ENCODE measurements around the gene CALML3. TPM values are rescaled to one million over a fixed set of nuclear protein-coding genes. Genes with fewer than 3 reads are reported as not detected.
A peak's percentile ranks its signal among the peaks of the same experiment; 100 is the strongest.

The CALML3 gene
- total RNA-seq, 2 experiments from 2014 or later = not detected

GRCh38 chr10:5560817-5561703, 36.3 kb downstream of the CALML3 start:
- Mint-ChIP-seq H3K27me3 (peaks cover 3% of the 10 kb centered on the region), H3K36me3 (no peaks in the 10 kb centered on the region), H3K4me1 (ENCODE audit: low read depth) (peaks cover 31% of the 10 kb centered on the region), H3K9me3 (no peaks in the 10 kb centered on the region), H3K4me3 (no peak overlapping the region), H3K27ac (no peak overlapping the region)
- DNase-seq = no peak
- POLR2A ChIA-PET = no interaction called here
- CTCF ChIA-PET = no interaction called here
- intact Hi-C loops (cut with micrococcal nuclease) = no loop called here

GRCh38 chr10:5561704-5562645, 37.2 kb downstream of the CALML3 start:
- H3K36me3 Mint-ChIP-seq = no peaks in the 10 kb centered on the region
- H3K4me1 Mint-ChIP-seq (ENCODE audit: low read depth) = peaks cover 39% of the 10 kb centered on the region
- CTCF ChIA-PET = no interaction called here
- H3K27me3 Mint-ChIP-seq = peaks cover 3% of the 10 kb centered on the region
- no peaks in the 10 kb centered on the region for H3K9me3 Mint-ChIP-seq
- no peak overlapping the region for H3K27ac Mint-ChIP-seq
- no peak overlapping the region for H3K4me3 Mint-ChIP-seq
- intact Hi-C loops (cut with micrococcal nuclease) = no loop called here
- peak; percentile 1 for DNase-seq
- POLR2A ChIA-PET = no interaction called here

GRCh38 chr10:5563321-5563961, 38.7 kb downstream of the CALML3 start:
- Mint-ChIP-seq H3K36me3 (no peaks in the 10 kb centered on the region), H3K4me1 (ENCODE audit: low read depth) (peaks cover 39% of the 10 kb centered on the region), H3K9me3 (no peaks in the 10 kb centered on the region), H3K27ac (peak overlapping the region; percentile 77), H3K27me3 (peaks cover 3% of the 10 kb centered on the region), H3K4me3 (peak overlapping the region; percentile 45)
- ChIA-PET POLR2A (interaction anchor here (0.6 to 1.3 kb wide), 3 partner anchors 12 to 22 kb away, joined by 3 read pairs; no protein-coding TSS in a partner anchor), CTCF (interaction anchor here (1.9 kb wide), 1 partner anchor 59 kb away, joined by 8 read pairs; no protein-coding TSS in a partner anchor)
- peak; percentile 7 for DNase-seq
- intact Hi-C loops (cut with micrococcal nuclease) = no loop called here

- Mint-ChIP-seq H3K27ac (peak overlapping the region; percentile 77), H3K9me3 (no peaks in the 10 kb centered on the region), H3K36me3 (no peaks in the 10 kb centered on the region), H3K4me3 (peak overlapping the region; percentile 45), H3K4me1 (ENCODE audit: low read depth) (peaks cover 39% of the 10 kb centered on the region), H3K27me3 (peaks cover 3% of the 10 kb centered on the region)
- CTCF ChIA-PET = interaction anchor here (1.9 kb wide), 1 partner anchor 59 kb away, joined by 8 read pairs; no protein-coding TSS in a partner anchor
- peak; percentile 78 for DNase-seq
- intact Hi-C loops (cut with micrococcal nuclease) = loop anchor here (1.0 kb wide), 1 partner anchor 15 kb away; no protein-coding TSS in a partner anchor
- POLR2A ChIA-PET = interaction anchor here (0.6 to 1.3 kb wide), 3 partner anchors 12 to 21 kb away, joined by 3 read pairs; no protein-coding TSS in a partner anchor
Observed at GRCh38 chr10:5563991-5564536, 39.3 kb downstream of the CALML3 start.

- CTCF ChIA-PET = interaction anchor here (1.9 kb wide), 1 partner anchor 58 kb away, joined by 8 read pairs; no protein-coding TSS in a partner anchor
- Mint-ChIP-seq H3K36me3 (no peaks in the 10 kb centered on the region), H3K27me3 (peaks cover 3% of the 10 kb centered on the region), H3K4me3 (peak overlapping the region; percentile 45), H3K9me3 (no peaks in the 10 kb centered on the region), H3K4me1 (ENCODE audit: low read depth) (peaks cover 39% of the 10 kb centered on the region), H3K27ac (peak overlapping the region; percentile 77)
- intact Hi-C loops (cut with micrococcal nuclease) = loop anchor here (1.0 to 5.0 kb wide), 2 partner anchors 15 to 122 kb away; no protein-coding TSS in a partner anchor
- DNase-seq = peak; percentile 42
- POLR2A ChIA-PET = interaction anchor here (1.3 kb wide), 1 partner anchor 21 kb away, joined by 3 read pairs; no protein-coding TSS in a partner anchor
Observed at GRCh38 chr10:5564537-5565204, 39.9 kb downstream of the CALML3 start.

GRCh38 chr10:5565205-5565545, 40.4 kb downstream of the CALML3 start:
- H3K4me3 Mint-ChIP-seq = no peak overlapping the region

GRCh38 chr10:5565671-5566581, 41.2 kb downstream of the CALML3 start:
- Mint-ChIP-seq H3K4me3 (no peak overlapping the region), H3K27me3 (peaks cover 3% of the 10 kb centered on the region), H3K36me3 (no peaks in the 10 kb centered on the region), H3K27ac (no peak overlapping the region), H3K4me1 (ENCODE audit: low read depth) (peaks cover 37% of the 10 kb centered on the region), H3K9me3 (no peaks in the 10 kb centered on the region)
- intact Hi-C loops (cut with micrococcal nuclease) = loop anchor here (5.0 kb wide), 1 partner anchor 124 kb away; no protein-coding TSS in a partner anchor
- CTCF ChIA-PET = interaction anchor here (1.7 kb wide), 1 partner anchor 57 kb away, joined by 6 read pairs; no protein-coding TSS in a partner anchor
- POLR2A ChIA-PET = interaction anchor here (1.0 kb wide), 1 partner anchor 17 kb away, joined by 3 read pairs; no protein-coding TSS in a partner anchor
- peak; percentile 31 for DNase-seq

More at GRCh38 chr10:5565205-5565545, 40.4 kb downstream of the CALML3 start:
- Mint-ChIP-seq H3K4me1 (ENCODE audit: low read depth) (peaks cover 37% of the 10 kb centered on the region), H3K36me3 (no peaks in the 10 kb centered on the region), H3K9me3 (no peaks in the 10 kb centered on the region), H3K27ac (peak overlapping the region; percentile 77), H3K27me3 (peaks cover 3% of the 10 kb centered on the region)
- peak; percentile 9 for DNase-seq
- intact Hi-C loops (cut with micrococcal nuclease) = loop anchor here (5.0 kb wide), 1 partner anchor 123 kb away; no protein-coding TSS in a partner anchor
- CTCF ChIA-PET = no interaction called here
- POLR2A ChIA-PET = no interaction called here

- intact Hi-C loops (cut with micrococcal nuclease) = loop anchor here (5.0 kb wide), 1 partner anchor 124 kb away; no protein-coding TSS in a partner anchor
- peak; percentile 72 for DNase-seq
- POLR2A ChIA-PET = no interaction called here
- no peaks in the 10 kb centered on the region for H3K36me3 Mint-ChIP-seq
- CTCF ChIA-PET = interaction anchor here (1.7 kb wide), 1 partner anchor 56 kb away, joined by 6 read pairs; no protein-coding TSS in a partner anchor
- peaks cover 3% of the 10 kb centered on the region for H3K27me3 Mint-ChIP-seq
- H3K4me3 Mint-ChIP-seq = no peak overlapping the region
- no peaks in the 10 kb centered on the region for H3K9me3 Mint-ChIP-seq
- peaks cover 37% of the 10 kb centered on the region for H3K4me1 Mint-ChIP-seq (ENCODE audit: low read depth)
- peak overlapping the region; percentile 49 for H3K27ac Mint-ChIP-seq
Observed at GRCh38 chr10:5566614-5567013, 41.9 kb downstream of the CALML3 start.

GRCh38 chr10:5567477-5567876, 42.7 kb downstream of the CALML3 start:
- CTCF ChIA-PET = interaction anchor here (1.7 kb wide), 1 partner anchor 56 kb away, joined by 6 read pairs; no protein-coding TSS in a partner anchor
- no peak overlapping the region for H3K4me3 Mint-ChIP-seq
- POLR2A ChIA-PET = no interaction called here
- H3K9me3 Mint-ChIP-seq = no peaks in the 10 kb centered on the region
- peaks cover 37% of the 10 kb centered on the region for H3K4me1 Mint-ChIP-seq (ENCODE audit: low read depth)
- no peak overlapping the region for H3K27ac Mint-ChIP-seq
- H3K36me3 Mint-ChIP-seq = no peaks in the 10 kb centered on the region
- no peak for DNase-seq
- H3K27me3 Mint-ChIP-seq = peaks cover 3% of the 10 kb centered on the region
- intact Hi-C loops (cut with micrococcal nuclease) = loop anchor here (5.0 kb wide), 1 partner anchor 125 kb away; no protein-coding TSS in a partner anchor

GRCh38 chr10:5568984-5569383, 44.2 kb downstream of the CALML3 start:
- H3K9me3 Mint-ChIP-seq = no peaks in the 10 kb centered on the region
- ChIA-PET POLR2A (no interaction called here), CTCF (interaction anchor here (0.6 kb wide), 1 partner anchor 25 kb away, joined by 3 read pairs; no protein-coding TSS in a partner anchor)
- H3K4me1 Mint-ChIP-seq (ENCODE audit: low read depth) = peaks cover 29% of the 10 kb centered on the region
- no peak overlapping the region for H3K27ac Mint-ChIP-seq
- intact Hi-C loops (cut with micrococcal nuclease) = loop anchor here (5.0 kb wide), 1 partner anchor 127 kb away; no protein-coding TSS in a partner anchor
- no peak for DNase-seq
- H3K4me3 Mint-ChIP-seq = no peak overlapping the region
- peaks cover 3% of the 10 kb centered on the region for H3K27me3 Mint-ChIP-seq
- H3K36me3 Mint-ChIP-seq = no peaks in the 10 kb centered on the region
